ENCODE measurements around the gene PPP2R2D.
"Not testable (repeated sequence)": the region's sequence is repeated elsewhere in the genome, so short reads cannot be mapped to it uniquely, and the experiment has no call there.

Gene PPP2R2D

GRCh38 chr10:131949041-131949862 lies 48.4 kb downstream of the PPP2R2D start:
- DNase-seq (ENCODE audit: low read depth): no peak

GRCh38 chr10:131949908-131950307 lies 49.1 kb downstream of the PPP2R2D start:
- DNase-seq (ENCODE audit: low read depth): not testable (repeated sequence)

GRCh38 chr10:131954356-131954965 lies 53.7 kb downstream of the PPP2R2D start:
- no peak for DNase-seq (ENCODE audit: low read depth)

- DNase-seq (ENCODE audit: low read depth): no peak
Measured at GRCh38 chr10:131955591-131956340, 55.0 kb downstream of the PPP2R2D start.

GRCh38 chr10:131959841-131960240 lies 59.0 kb downstream of the PPP2R2D start:
- no peak for DNase-seq (ENCODE audit: low read depth)

GRCh38 chr10:131960631-131961046 lies 59.8 kb downstream of the PPP2R2D start:
- DNase-seq (ENCODE audit: low read depth): no peak

- DNase-seq (ENCODE audit: low read depth): no peak
Measured at GRCh38 chr10:131961047-131961776, 60.4 kb downstream of the PPP2R2D start.

- DNase-seq (ENCODE audit: low read depth): no peak
Measured at GRCh38 chr10:131961777-131962662, 61.2 kb downstream of the PPP2R2D start.

GRCh38 chr10:131963350-131963749 lies 62.5 kb downstream of the PPP2R2D start:
- DNase-seq (ENCODE audit: low read depth): no peak

- no peak for DNase-seq (ENCODE audit: low read depth)
Measured at GRCh38 chr10:131963811-131964210, 63.0 kb downstream of the PPP2R2D start.

GRCh38 chr10:131964298-131964697 lies 63.5 kb downstream of the PPP2R2D start:
- no peak for DNase-seq (ENCODE audit: low read depth)

GRCh38 chr10:131968949-131969348 lies 68.1 kb downstream of the PPP2R2D start:
- no peak for DNase-seq (ENCODE audit: low read depth)

- no peak for DNase-seq (ENCODE audit: low read depth)
Measured at GRCh38 chr10:131970946-131971345, 70.1 kb downstream of the PPP2R2D start.

GRCh38 chr10:131971591-131971990 lies 70.8 kb downstream of the PPP2R2D start:
- DNase-seq (ENCODE audit: low read depth): no peak

GRCh38 chr10:131972474-131973071 lies 71.8 kb downstream of the PPP2R2D start:
- DNase-seq (ENCODE audit: low read depth): no peak

GRCh38 chr10:131973160-131973951 lies 72.5 kb downstream of the PPP2R2D start:
- DNase-seq (ENCODE audit: low read depth): no peak

- no peak for DNase-seq (ENCODE audit: low read depth)
Measured at GRCh38 chr10:131974034-131974817, 73.4 kb downstream of the PPP2R2D start.

- DNase-seq (ENCODE audit: low read depth): no peak
Measured at GRCh38 chr10:131975003-131975402, 74.2 kb downstream of the PPP2R2D start.

GRCh38 chr10:131975796-131976195 lies 75.0 kb downstream of the PPP2R2D start:
- DNase-seq (ENCODE audit: low read depth): no peak
